ENCODE data around the gene B3GNT4. TPM values are rescaled to one million over a fixed set of nuclear protein-coding genes. Genes with fewer than 3 reads are reported as not detected.

B3GNT4 gene
- total RNA-seq, result under 1 TPM in 2 of 4 donors, not detected in 2; 0.24 to 0.37 TPM

DNA sequence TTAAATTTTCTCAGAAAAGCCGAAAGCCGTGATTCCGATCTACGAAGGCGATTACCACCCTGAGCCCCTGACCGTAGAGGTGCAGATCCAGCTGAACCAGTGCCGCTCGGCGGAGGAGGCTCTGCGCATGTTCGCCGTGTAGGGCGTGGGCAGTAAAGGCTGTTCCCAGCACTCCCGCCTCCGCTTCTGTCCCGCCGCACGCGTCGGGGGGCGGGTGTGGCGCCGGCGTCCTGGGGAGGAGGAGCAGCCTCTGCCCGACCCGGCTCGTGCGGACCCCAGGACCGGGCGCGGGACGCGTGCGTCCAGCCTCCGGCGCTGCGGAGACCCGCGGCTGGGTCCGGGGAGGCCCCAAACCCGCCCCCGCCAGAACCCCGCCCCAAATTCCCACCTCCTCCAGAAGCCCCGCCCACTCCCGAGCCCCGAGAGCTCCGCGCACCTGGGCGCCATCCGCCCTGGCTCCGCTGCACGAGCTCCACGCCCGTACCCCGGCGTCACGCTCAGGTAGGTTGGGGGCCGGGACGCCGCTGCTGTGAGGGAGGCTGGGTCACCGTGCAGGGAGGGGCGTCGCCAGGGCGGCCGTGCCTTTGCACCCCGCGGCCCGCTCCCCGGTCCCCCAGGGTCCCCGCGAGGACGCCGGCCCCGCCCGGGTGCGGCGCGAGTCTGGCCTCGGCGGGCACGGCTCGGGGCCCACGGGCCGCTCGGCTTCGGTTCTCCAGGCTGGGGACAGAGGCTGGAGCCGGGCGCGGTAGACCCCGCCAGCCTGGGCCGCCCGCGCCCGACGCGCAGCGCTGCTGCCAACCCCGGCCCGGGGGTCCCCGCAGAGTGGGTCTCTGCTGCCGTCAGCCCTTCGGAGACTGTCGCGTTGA lies at the start of gene B3GNT4:
Gene B3GNT4 (plus strand): TSS at position 409 of the 866 bp plus-strand sequence. CDS start 910 bp downstream, outside the sequence.
- TF ChIP-seq, protein P1, sequence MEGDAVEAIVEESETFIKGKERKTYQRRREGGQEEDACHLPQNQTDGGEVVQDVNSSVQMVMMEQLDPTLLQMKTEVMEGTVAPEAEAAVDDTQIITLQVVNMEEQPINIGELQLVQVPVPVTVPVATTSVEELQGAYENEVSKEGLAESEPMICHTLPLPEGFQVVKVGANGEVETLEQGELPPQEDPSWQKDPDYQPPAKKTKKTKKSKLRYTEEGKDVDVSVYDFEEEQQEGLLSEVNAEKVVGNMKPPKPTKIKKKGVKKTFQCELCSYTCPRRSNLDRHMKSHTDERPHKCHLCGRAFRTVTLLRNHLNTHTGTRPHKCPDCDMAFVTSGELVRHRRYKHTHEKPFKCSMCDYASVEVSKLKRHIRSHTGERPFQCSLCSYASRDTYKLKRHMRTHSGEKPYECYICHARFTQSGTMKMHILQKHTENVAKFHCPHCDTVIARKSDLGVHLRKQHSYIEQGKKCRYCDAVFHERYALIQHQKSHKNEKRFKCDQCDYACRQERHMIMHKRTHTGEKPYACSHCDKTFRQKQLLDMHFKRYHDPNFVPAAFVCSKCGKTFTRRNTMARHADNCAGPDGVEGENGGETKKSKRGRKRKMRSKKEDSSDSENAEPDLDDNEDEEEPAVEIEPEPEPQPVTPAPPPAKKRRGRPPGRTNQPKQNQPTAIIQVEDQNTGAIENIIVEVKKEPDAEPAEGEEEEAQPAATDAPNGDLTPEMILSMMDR (IDR thresholded peaks at IDR 0.05), result no peak
- ATAC-seq (ENCODE audit: low FRiP score), result peak; percentile 79
- DNase-seq (ENCODE audit: low spot score), result no peak

DNA sequence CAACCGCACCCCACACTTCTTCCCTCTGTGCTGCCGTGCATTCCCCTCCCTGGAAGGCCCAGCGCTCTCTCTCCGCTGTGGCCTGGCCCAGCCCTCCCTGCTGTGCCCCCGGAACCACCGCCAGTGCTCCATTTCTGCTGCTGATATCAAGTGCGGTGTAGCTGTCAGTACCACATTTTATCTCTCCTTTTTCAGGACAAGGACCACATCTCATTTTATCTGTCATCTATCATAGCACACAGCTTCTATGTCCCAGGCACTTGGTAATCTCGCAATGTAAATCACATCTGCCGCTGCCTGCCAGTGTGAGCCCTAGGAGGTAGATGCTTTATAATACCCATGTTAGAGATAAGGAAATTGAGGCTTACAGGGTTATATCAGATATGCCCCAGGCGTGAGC lies 47.8 kb upstream of the B3GNT4 start:
- DNase-seq (ENCODE audit: low spot score) (no peak), ATAC-seq (ENCODE audit: low FRiP score) (no peak)

DNA sequence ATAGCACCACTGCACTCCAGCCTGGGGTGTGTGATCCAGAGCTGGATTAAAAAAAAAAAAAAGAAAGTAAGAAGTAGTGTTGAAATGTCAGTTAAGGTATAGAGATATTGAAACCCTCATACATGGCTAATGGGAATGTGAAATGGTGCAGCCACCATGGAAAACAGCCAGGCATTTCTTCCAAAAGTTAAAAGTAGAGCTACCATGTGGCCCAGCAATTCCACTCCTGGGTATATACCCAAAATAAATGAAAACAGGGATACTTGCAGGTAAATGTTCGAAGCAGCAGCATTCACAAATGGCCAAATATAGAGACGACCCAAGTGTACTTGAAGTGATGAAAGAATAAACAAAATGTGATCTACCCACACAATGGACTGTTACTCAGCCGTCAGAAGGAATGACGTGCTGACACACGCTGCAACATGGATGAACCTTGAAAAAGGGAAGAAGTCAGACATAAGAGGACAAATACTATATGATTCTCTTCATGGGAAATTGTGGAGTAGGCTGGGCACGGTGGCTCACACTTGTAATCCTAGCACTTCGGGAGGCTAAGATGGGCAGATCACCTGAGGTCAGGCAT lies 44.7 kb upstream of the B3GNT4 start:
- ATAC-seq (ENCODE audit: low FRiP score) (no peak), DNase-seq (ENCODE audit: low spot score) (no peak)
- TF ChIP-seq, protein P1 (IDR thresholded peaks at IDR 0.05), result no peak

More for the DNA sequence above, 47.8 kb upstream of the B3GNT4 start:
- TF ChIP-seq, protein P1 (IDR thresholded peaks at IDR 0.05), result no peak

DNA sequence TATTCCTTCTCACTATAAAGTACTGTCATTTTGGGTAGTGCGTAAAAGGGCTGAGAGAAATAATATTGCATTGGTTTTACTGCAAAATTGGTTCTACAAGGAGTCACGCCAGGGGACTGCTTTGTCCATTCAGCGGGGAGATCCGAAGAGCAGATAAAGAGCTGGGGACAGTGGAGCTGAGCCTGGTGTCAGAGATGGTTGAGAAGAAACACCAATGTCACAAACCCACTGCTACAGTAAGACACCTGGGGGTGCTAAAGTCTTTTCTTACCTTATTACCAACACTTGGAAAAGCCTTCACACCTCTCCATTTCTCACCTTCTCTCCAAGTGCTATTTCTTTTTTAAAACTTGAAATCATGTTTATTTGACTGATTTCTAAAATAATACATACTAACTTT lies 43.6 kb upstream of the B3GNT4 start:
- DNase-seq (ENCODE audit: low spot score), result no peak
- no peak for ATAC-seq (ENCODE audit: low FRiP score)
- TF ChIP-seq, protein P1 (IDR thresholded peaks at IDR 0.05), result no peak

DNA sequence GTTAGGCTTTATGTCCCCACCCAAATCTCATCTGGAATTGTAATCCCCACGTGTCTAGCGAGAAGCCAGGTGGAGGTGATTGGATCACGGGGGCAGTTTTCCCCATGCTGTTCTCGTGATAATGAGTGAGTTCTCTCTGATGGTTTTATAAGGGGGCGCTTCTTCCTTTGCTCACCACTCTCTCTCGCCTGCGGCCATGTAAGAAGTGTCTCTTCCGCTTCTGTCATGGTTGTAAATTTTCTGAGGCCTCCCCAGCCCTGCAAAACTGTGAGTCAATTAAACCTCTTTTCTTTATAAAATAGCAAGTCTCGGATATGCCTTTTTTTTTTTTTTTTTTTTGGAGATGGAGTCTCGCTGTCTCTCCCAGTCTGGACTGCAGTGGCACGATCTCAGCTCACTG lies 42.7 kb upstream of the B3GNT4 start:
- TF ChIP-seq, protein P1 (IDR thresholded peaks at IDR 0.05), result no peak
- DNase-seq (ENCODE audit: low spot score) (no peak), ATAC-seq (ENCODE audit: low FRiP score) (no peak)

DNA sequence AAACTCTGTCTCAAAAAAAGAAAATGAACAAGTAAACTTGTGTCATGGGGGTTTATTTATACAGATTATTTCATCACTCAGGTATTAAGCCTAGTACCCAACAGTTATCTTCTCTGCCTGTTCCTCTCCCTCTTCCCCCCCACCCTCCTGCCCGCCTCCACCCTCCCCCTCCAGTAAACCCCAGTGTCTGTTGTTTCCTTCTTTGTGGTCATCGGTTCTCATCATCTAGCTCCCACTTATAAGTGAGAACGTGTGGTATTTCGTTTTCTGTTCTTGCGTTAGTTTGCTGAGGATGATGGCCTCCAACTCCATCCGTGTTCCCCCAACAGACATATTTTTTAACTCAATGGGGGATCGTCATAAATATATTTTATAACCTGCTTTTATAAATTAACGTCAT lies 41.8 kb upstream of the B3GNT4 start:
- TF ChIP-seq, protein P1 (IDR thresholded peaks at IDR 0.05), result no peak
- no peak for ATAC-seq (ENCODE audit: low FRiP score)
- no peak for DNase-seq (ENCODE audit: low spot score)
